Neural cell (in vitro differentiated cells): ENCODE data around the gene PNMA8C. TPM values are rescaled to one million over a fixed set of nuclear protein-coding genes. Genes with fewer than 3 reads are reported as not detected.

Experiments used
- H2AFZ ChIP-seq: fragments of 200-600, 300-800 bp; sonication (generic), shearing (Covaris generic); 2 replicates; pipeline ENCODE4 v1.6.0; 2014; ENCODE audit warnings: low read depth, mild to moderate bottlenecking, antibody characterized with exemption, low read length, moderate library complexity
- H3F3A ChIP-seq: fragments of 200-600 bp; shearing (Covaris generic); 2 replicates; pipeline ENCODE4 v1.6.1; 2016; ENCODE audit warnings: mild to moderate bottlenecking, moderate library complexity, mixed read lengths, antibody characterized with exemption, low read length; ENCODE audit not compliant: insufficient read depth, poor library complexity, severe bottlenecking
- H3K27ac ChIP-seq: fragments of 200-600, 300-800 bp; sonication (generic), shearing (Covaris generic); 2 replicates; pipeline ENCODE4 v1.5.1; 2014; ENCODE audit warnings: mild to moderate bottlenecking, low read length, moderate library complexity
- H3K27me3 ChIP-seq: fragments of 300-800, 200-600 bp; sonication (generic), shearing (Covaris generic); 2 replicates; pipeline ENCODE4 v1.6.0; 2014; ENCODE audit warnings: mild to moderate bottlenecking, low read depth, low read length, moderate library complexity; ENCODE audit not compliant: insufficient read depth
- H3K36me3 ChIP-seq: fragments of 300-800, 200-600 bp; sonication (generic), shearing (Covaris generic); 2 replicates; pipeline ENCODE4 v1.5.1; 2014; ENCODE audit warnings: mild to moderate bottlenecking, antibody characterized with exemption, low read length, moderate library complexity; ENCODE audit not compliant: insufficient read depth
- H3K4me2 ChIP-seq: fragments of 300-800, 200-600 bp; sonication (generic), shearing (Covaris generic); 2 replicates; pipeline ENCODE4 v1.6.0; 2014; ENCODE audit warnings: mild to moderate bottlenecking, low read length
- H3K4me3 ChIP-seq: fragments of 300-800, 200-600 bp; sonication (generic), shearing (Covaris generic); 2 replicates; pipeline ENCODE4 v1.5.1; 2014; ENCODE audit warnings: mild to moderate bottlenecking, low read length, moderate library complexity
- H3K79me2 ChIP-seq: fragments of 200-600 bp; shearing (Covaris generic); replicated peaks from 2 replicates; pipeline ENCODE4 v1.6.0; 2014; ENCODE audit warnings: mild to moderate bottlenecking, low read length, moderate library complexity; ENCODE audit not compliant: insufficient read depth
- H3K9ac ChIP-seq: fragments of 300-800, 200-600 bp; sonication (generic), shearing (Covaris generic); 2 replicates; pipeline ENCODE4 v1.6.1; 2016; ENCODE audit warnings: mild to moderate bottlenecking, low read length, mixed read lengths
- H3K9me2 ChIP-seq: fragments of 200-600 bp; shearing (Covaris generic); 2 replicates; pipeline ENCODE4 v1.6.1; 2016; ENCODE audit warnings: mild to moderate bottlenecking, low read length, mixed read lengths; ENCODE audit not compliant: insufficient read depth
- H3K9me3 ChIP-seq: fragments of 200-600, 300-800 bp; sonication (generic), shearing (Covaris generic); 2 replicates; pipeline ENCODE4 v1.6.1; 2016; ENCODE audit warnings: mild to moderate bottlenecking, mixed run types, low read length, moderate library complexity, mixed read lengths
- H4K20me1 ChIP-seq: fragments of 200-600 bp; shearing (Covaris generic); 2 replicates; pipeline ENCODE4 v1.6.1; 2016; ENCODE audit warnings: mild to moderate bottlenecking, mixed run types; ENCODE audit not compliant: insufficient read depth
- CTCF ChIP-seq: fragments of 450-650 bp; IDR thresholded peaks from 2 replicates; pipeline ENCODE4 v1.5.1; 2014; ENCODE audit warnings: antibody characterized with exemption, mild to moderate bottlenecking, moderate library complexity; ENCODE audit not compliant: poor library complexity, severe bottlenecking
- EP300 ChIP-seq: fragments of 450-650 bp; conservative IDR thresholded peaks from 2 replicates; pipeline ENCODE4 v1.6.1; 2014; ENCODE audit warnings: antibody characterized with exemption, mild to moderate bottlenecking, moderate library complexity; ENCODE audit not compliant: poor library complexity, severe bottlenecking
- EZH2 ChIP-seq: fragments of 200-600, 300-800 bp; shearing (Covaris generic), sonication (generic); IDR thresholded peaks from 2 replicates; pipeline ENCODE4 v1.6.1; 2014; ENCODE audit warnings: antibody characterized with exemption, low read length, borderline replicate concordance, mild to moderate bottlenecking; ENCODE audit not compliant: insufficient read depth, poor library complexity, severe bottlenecking
- MXI1 ChIP-seq: fragments of 450-650 bp; conservative IDR thresholded peaks from 2 replicates; pipeline ENCODE4 v1.6.1; 2014; ENCODE audit warnings: antibody characterized with exemption, mild to moderate bottlenecking; ENCODE audit not compliant: poor library complexity, severe bottlenecking
- POLR2AphosphoS5 ChIP-seq: IDR thresholded peaks from 2 replicates; pipeline ENCODE4 v1.6.1; 2012
- RAD21 ChIP-seq: fragments of 450-650 bp; conservative IDR thresholded peaks from 2 replicates; pipeline ENCODE4 v1.6.1; 2014; ENCODE audit warnings: antibody characterized with exemption, mild to moderate bottlenecking, moderate library complexity
- REST ChIP-seq: IDR thresholded peaks from 2 replicates; pipeline ENCODE4 v1.6.1; 2012; ENCODE audit warnings: borderline replicate concordance
- SMC3 ChIP-seq: fragments of 450-650 bp; conservative IDR thresholded peaks from 2 replicates; pipeline ENCODE4 v1.6.1; 2014; ENCODE audit warnings: antibody characterized with exemption, mild to moderate bottlenecking, moderate library complexity; ENCODE audit not compliant: poor library complexity
- TAF1 ChIP-seq: IDR thresholded peaks from 2 replicates; pipeline ENCODE4 v1.6.1; 2012; ENCODE audit warnings: low read depth
- polyA plus RNA-seq: library from polyadenylated mRNA; depleted of rRNA; stranded (reverse); fragments of >200 nt; gene quantifications from 2 replicates; pipeline ENCODE4 v1.2.3, GENCODE V29; 2014

The PNMA8C gene
- polyA plus RNA-seq, 1 donor from 2014 or later = 17.2 TPM

- H3K9ac ChIP-seq = no peak overlapping the region
- H2AFZ ChIP-seq = no peak overlapping the region
- TF ChIP-seq POLR2AphosphoS5 = no peak
- TF ChIP-seq CTCF = no peak
- TF ChIP-seq MXI1 = no peak
- TF ChIP-seq TAF1 = no peak
- no peaks in the 10 kb centered on the region for H3K27me3 ChIP-seq
- H3K9me2 ChIP-seq = no peaks in the 10 kb centered on the region
- H3K4me2 ChIP-seq = no peak overlapping the region
- H3K4me3 ChIP-seq = no peak overlapping the region
- no peaks in the 10 kb centered on the region for H3K9me3 ChIP-seq
- H3K27ac ChIP-seq = no peak overlapping the region
- H3F3A ChIP-seq = no peaks in the 10 kb centered on the region
- H3K36me3 ChIP-seq = peaks cover 4% of the 10 kb centered on the region
- no peaks in the 10 kb centered on the region for H4K20me1 ChIP-seq
- no peaks in the 10 kb centered on the region for H3K79me2 ChIP-seq
Observed at GRCh38 chr19:46391296-46392251, 37.2 kb downstream of the PNMA8C start.

GRCh38 chr19:46390866-46391265, 37.9 kb downstream of the PNMA8C start:
- H3F3A ChIP-seq = no peaks in the 10 kb centered on the region
- H3K9me3 ChIP-seq = no peaks in the 10 kb centered on the region
- H2AFZ ChIP-seq = no peak overlapping the region
- H3K4me3 ChIP-seq = no peak overlapping the region
- H3K9me2 ChIP-seq = no peaks in the 10 kb centered on the region
- no peak overlapping the region for H3K27ac ChIP-seq
- no peak overlapping the region for H3K9ac ChIP-seq
- no peak overlapping the region for H3K4me2 ChIP-seq
- no peaks in the 10 kb centered on the region for H3K79me2 ChIP-seq
- H4K20me1 ChIP-seq = no peaks in the 10 kb centered on the region
- no peaks in the 10 kb centered on the region for H3K27me3 ChIP-seq
- peaks cover 4% of the 10 kb centered on the region for H3K36me3 ChIP-seq
- TF ChIP-seq RAD21 = no peak
- no peak for TF ChIP-seq TAF1
- no peak for TF ChIP-seq EZH2
- no peak for TF ChIP-seq SMC3
- TF ChIP-seq POLR2AphosphoS5 = no peak
- no peak for TF ChIP-seq CTCF
- no peak for TF ChIP-seq REST
- TF ChIP-seq MXI1 = no peak
- TF ChIP-seq EP300 = no peak
